ENCODE data around the gene TOP1. TPM values are rescaled to one million over a fixed set of nuclear protein-coding genes. Genes with fewer than 3 reads are reported as not detected.
A peak's percentile ranks its signal among the peaks of the same experiment; 100 is the strongest.

TOP1 gene
- polyA plus RNA-seq, 3 donors: 6.9 to 11.5 (median 11.5) TPM

DNA sequence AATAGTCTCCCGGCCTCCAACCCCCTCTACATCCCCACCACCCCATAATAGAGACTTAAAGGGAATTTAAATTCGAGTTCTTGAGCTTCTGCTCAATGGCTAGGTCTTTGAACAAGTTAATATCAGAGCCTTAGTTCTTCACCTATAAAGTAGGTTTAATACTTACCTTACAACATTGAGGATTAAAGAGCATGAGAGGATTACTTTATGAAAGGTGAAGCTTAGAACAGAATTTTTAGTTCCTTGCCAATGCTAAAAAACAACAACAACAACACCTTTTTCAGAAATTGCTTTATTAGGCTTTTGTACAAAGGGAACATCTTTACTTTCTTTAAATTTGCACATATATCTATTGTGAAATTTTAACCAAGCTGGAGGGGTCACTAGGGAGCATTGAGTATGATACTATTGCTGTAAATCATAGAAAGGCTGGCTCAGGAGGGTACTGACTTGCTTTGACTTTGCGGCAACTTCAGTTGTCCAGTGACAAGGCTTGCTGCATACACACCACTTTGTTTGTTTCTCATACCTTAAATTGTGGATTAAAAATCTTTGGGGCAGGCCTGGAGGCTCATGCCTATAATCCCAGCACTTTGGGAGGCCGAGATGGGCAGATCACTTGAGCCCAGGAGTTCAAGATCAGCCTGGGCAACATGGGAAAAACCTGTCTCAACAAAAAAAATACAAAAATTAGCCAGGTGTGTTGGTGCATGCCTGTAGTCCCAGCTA, 9.7 kb downstream of the TOP1 start:
- Mint-ChIP-seq H3K27me3 (ENCODE audit: low read depth in 3 of 3) (no peaks in the 10 kb centered on the region), H3K4me3 (no peak overlapping the region), H3K36me3 (peaks cover 40 to 63% of the 10 kb centered on the region in 2 donors), H3K4me1 (peaks cover 63% of the 10 kb centered on the region), H3K9me3 (peaks cover 0 to 3% (median 0%) of the 10 kb centered on the region in 7 donors), H3K27ac (peak overlapping the region in 3 of 7 donors; percentile 32 to 41 (median 35))
- WGBS (ENCODE audit: insufficient coverage): 100% methylated on average over 2 of the region's 4 CpGs
- Histone ChIP-seq H3K9me3 (replicated peaks in 1 of 2; ENCODE audit: control insufficient read depth in 1 of 2, insufficient read depth in 1 of 2, low read length in 2 of 2) (no peaks in the 10 kb centered on the region), H3K27me3 (ENCODE audit: control insufficient read depth in 2 of 2, insufficient read depth in 2 of 2, low read length in 2 of 2) (no peaks in the 10 kb centered on the region), H3K27ac (ENCODE audit: low read depth in 1 of 2, low read length in 2 of 2) (peak overlapping the region in 1 of 2 donors; percentile 3), H3K4me2 (replicated peaks; ENCODE audit: extremely low read depth, low read length, poor library complexity, severe bottlenecking) (no peak overlapping the region), H3K9ac (ENCODE audit: insufficient read depth, low read length, poor library complexity, severe bottlenecking) (no peak overlapping the region), H3K36me3 (replicated peaks in 1 of 2; ENCODE audit: control insufficient read depth in 1 of 2, insufficient read depth in 2 of 2, low read length in 2 of 2) (peaks cover 4 to 31% of the 10 kb centered on the region in 2 donors), H3K4me3 (replicated peaks in 1 of 3; ENCODE audit: low read depth in 2 of 3, low read length in 3 of 3) (no peak overlapping the region), H3K4me1 (ENCODE audit: control insufficient read depth in 1 of 2, insufficient read depth in 2 of 2, low read length in 2 of 2) (peaks cover 4 to 10% of the 10 kb centered on the region in 2 donors), H2AFZ (ENCODE audit: insufficient read depth, low read depth, low read length, poor library complexity, severe bottlenecking) (no peak overlapping the region), H4K20me1 (ENCODE audit: insufficient read depth, low read length) (peaks cover 100% of the 10 kb centered on the region), H3K79me2 (ENCODE audit: insufficient read depth, low read length) (peaks cover 100% of the 10 kb centered on the region)
- TF ChIP-seq, protein P1, sequence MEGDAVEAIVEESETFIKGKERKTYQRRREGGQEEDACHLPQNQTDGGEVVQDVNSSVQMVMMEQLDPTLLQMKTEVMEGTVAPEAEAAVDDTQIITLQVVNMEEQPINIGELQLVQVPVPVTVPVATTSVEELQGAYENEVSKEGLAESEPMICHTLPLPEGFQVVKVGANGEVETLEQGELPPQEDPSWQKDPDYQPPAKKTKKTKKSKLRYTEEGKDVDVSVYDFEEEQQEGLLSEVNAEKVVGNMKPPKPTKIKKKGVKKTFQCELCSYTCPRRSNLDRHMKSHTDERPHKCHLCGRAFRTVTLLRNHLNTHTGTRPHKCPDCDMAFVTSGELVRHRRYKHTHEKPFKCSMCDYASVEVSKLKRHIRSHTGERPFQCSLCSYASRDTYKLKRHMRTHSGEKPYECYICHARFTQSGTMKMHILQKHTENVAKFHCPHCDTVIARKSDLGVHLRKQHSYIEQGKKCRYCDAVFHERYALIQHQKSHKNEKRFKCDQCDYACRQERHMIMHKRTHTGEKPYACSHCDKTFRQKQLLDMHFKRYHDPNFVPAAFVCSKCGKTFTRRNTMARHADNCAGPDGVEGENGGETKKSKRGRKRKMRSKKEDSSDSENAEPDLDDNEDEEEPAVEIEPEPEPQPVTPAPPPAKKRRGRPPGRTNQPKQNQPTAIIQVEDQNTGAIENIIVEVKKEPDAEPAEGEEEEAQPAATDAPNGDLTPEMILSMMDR (IDR thresholded peaks at IDR 0.05): no peak
- DNase-seq: no peak
- intact Hi-C loops (cut with micrococcal nuclease): loop anchor here in 1 of 2 donors (10.0 kb wide), 1 partner anchor 56 kb away; no protein-coding TSS in a partner anchor

DNA sequence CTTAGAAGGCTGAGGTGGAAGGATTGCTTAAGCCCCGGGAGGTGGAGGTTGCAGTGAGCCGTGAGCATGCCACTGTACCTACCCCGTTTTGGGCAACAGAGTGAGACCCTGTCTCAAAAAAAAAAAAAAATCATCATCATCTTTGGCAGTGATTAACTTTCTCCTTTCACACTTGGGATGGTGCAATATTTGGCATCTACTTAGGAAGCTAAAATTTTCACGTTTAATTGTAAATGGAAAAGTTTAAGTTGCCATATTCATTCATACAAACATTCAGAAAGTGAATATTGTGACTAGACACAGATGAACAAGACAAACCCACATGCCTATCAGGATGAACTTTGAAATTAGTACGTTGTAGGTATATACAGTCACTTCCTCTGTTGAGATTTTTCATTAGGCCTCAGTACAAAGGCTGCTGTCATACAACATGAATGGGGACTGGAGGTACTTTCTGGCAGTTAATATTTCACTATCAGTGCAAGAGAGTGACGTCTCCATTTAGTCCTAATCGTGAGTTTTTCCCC, 10.3 kb downstream of the TOP1 start:
- H3K36me3 Mint-ChIP-seq: peaks cover 41 to 63% of the 10 kb centered on the region in 2 donors
- peaks cover 59% of the 10 kb centered on the region for H3K4me1 Mint-ChIP-seq
- intact Hi-C loops (cut with micrococcal nuclease): loop anchor here in 1 of 2 donors (10.0 kb wide), 1 partner anchor 56 kb away; no protein-coding TSS in a partner anchor
- Histone ChIP-seq H3K4me2 (replicated peaks; ENCODE audit: extremely low read depth, low read length, poor library complexity, severe bottlenecking) (no peak overlapping the region), H3K79me2 (ENCODE audit: insufficient read depth, low read length) (peaks cover 100% of the 10 kb centered on the region), H3K27ac (ENCODE audit: low read depth in 1 of 2, low read length in 2 of 2) (peak overlapping the region in 1 of 2 donors; percentile 3), H3K9ac (ENCODE audit: insufficient read depth, low read length, poor library complexity, severe bottlenecking) (no peak overlapping the region), H4K20me1 (ENCODE audit: insufficient read depth, low read length) (peaks cover 100% of the 10 kb centered on the region), H3K4me3 (replicated peaks in 1 of 3; ENCODE audit: low read depth in 2 of 3, low read length in 3 of 3) (no peak overlapping the region), H3K4me1 (ENCODE audit: control insufficient read depth in 1 of 2, insufficient read depth in 2 of 2, low read length in 2 of 2) (peaks cover 4 to 5% of the 10 kb centered on the region in 2 donors), H3K9me3 (replicated peaks in 1 of 2; ENCODE audit: control insufficient read depth in 1 of 2, insufficient read depth in 1 of 2, low read length in 2 of 2) (no peaks in the 10 kb centered on the region), H2AFZ (ENCODE audit: insufficient read depth, low read depth, low read length, poor library complexity, severe bottlenecking) (no peak overlapping the region), H3K36me3 (replicated peaks in 1 of 2; ENCODE audit: control insufficient read depth in 1 of 2, insufficient read depth in 2 of 2, low read length in 2 of 2) (peaks cover 4 to 31% of the 10 kb centered on the region in 2 donors), H3K27me3 (ENCODE audit: control insufficient read depth in 2 of 2, insufficient read depth in 2 of 2, low read length in 2 of 2) (no peaks in the 10 kb centered on the region)
- no peak for DNase-seq
- no peak overlapping the region for H3K4me3 Mint-ChIP-seq
- TF ChIP-seq, protein P1 (IDR thresholded peaks at IDR 0.05): no peak
- peaks cover 0 to 3% (median 0%) of the 10 kb centered on the region in 7 donors for H3K9me3 Mint-ChIP-seq
- H3K27ac Mint-ChIP-seq: peak overlapping the region in 1 of 7 donors; percentile 41
- no CpG with 5 or more reads among the region's 7 CpGs for WGBS (ENCODE audit: insufficient coverage)
- H3K27me3 Mint-ChIP-seq (ENCODE audit: low read depth in 3 of 3): no peaks in the 10 kb centered on the region

Data from CD14-positive monocyte (primary cell).